Measurements from ENCODE around the gene RNF5.
A peak's percentile ranks its signal among the peaks of the same experiment; 100 is the strongest.

- no peak for TF ChIP-seq EP300 (IDR thresholded peaks at IDR 0.05)
- TF ChIP-seq CTCF (IDR thresholded peaks at IDR 0.05): peak in 3 of 4 experiments; percentile 65 to 76 (median 73)
- no peak for TF ChIP-seq POLR2A (IDR thresholded peaks at IDR 0.05)
Observed at GRCh38 chr6:32154514-32155161, 23.6 kb upstream of the RNF5 start.

Data from gastroesophageal sphincter (tissue), 3 donors.